GM19438 (cell line): ENCODE measurements around the gene CNRIP1.

Experiments
- ATAC-seq: cut with Tn5 transposase; IDR thresholded peaks from one replicate; pipeline ENCODE4 v1.9.1; 2021; ENCODE audit warnings: low read depth; ENCODE audit not compliant: unreplicated experiment

Gene CNRIP1

GRCh38 chr2:68293755-68294154 is 26.0 kb downstream of the CNRIP1 start:
- no peak for ATAC-seq

DNA sequence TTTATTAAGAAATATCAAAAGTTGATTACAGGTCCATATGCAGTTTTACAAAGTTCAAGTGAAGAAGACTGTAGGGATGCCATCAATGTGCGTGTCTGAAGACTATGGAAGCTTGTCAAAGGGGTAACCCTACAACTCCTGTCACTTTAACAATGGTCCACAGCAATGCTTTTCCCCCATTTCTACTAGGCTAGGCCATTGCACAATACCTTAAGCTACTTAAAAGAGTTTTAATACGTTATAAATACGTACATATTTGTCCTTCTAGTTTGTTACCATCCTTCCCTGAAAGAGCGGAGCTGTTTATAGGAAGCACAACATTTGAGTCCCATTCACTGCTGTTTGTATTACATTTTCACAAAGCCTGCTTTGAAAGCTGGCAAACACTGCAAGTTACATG is 26.7 kb downstream of the CNRIP1 start:
- ATAC-seq = no peak

- no peak for ATAC-seq
Measured at GRCh38 chr2:68292108-68292710, 27.5 kb downstream of the CNRIP1 start.

DNA sequence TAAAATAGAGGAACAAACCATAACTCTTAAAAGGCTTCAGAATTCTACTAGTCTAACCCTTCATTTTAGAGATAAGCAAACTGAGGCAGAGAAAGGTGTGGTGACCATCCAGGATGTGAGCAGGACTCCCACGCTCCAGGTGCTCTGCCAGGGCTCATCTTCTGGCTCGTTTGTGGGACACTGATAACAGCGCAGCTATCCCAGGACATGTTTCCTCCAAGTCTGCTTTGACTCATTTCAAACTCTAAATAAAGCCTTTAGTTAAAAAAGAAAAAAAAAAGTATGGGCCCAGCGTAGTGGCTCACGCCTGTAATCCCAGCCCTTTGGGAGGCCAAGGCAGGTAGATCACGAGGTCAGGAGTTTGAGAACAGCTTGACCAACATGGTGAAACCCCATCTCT is 28.4 kb downstream of the CNRIP1 start:
- ATAC-seq = no peak

DNA sequence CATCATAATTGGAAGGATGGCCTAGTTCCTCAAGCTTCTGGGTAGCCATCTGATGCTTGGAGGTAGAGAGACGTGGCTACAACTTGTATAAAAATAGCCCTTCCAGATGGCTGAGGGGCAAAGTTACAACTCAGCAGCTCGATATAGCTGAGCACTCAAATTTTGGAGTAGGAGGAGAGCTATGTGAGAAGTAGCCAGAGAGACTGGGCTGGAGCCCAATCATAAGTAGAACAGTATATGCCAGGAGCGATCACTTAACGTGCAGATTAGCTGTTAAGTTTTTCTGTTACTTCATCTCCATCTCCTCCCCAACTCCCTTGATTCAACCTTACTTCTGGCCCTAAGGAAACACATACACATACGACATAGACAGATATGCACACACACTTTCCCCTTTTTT is 28.8 kb downstream of the CNRIP1 start:
- no peak for ATAC-seq

- no peak for ATAC-seq
Measured at GRCh38 chr2:68287580-68288441, 31.9 kb downstream of the CNRIP1 start.

DNA sequence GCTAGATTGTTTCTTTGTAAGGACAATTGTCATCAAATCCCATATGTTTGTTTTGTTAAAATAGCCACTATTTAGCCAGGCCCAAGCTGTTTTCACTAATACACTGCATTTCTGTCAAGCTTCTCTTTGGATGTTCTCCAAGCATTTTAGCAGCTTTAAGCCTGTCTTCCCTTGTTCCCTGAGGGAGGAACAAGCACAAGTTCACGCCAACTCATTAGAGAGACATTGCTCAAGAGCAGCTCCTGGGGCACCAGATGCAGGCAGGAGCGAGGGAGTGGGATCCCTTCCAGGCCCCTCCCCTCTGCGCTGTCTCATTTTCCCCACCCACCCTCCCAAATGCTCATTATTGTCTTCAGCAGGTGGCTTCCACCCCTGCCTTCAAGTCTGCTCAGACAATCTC is 34.9 kb downstream of the CNRIP1 start:
- no peak for ATAC-seq

DNA sequence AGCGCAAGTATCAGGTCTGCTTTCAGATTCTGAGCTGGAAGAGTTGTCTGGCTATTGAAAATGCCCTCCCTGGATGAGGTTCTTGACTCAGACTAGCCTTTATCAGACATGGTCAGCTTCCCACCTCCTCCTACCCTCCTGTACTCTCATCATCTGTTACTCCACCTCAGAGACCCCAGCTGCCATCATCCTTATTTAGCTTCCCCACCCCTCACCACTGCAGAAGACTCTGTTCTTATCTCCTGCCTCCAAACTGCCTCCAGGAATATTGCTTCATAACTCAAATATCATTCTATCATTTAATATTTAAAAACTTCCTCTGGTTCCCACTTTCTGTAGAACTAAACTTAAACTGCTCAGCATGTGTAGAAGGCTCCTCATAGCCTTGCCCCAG is 36.3 kb downstream of the CNRIP1 start:
- no peak for ATAC-seq

GRCh38 chr2:68282811-68283418 is 36.8 kb downstream of the CNRIP1 start:
- no peak for ATAC-seq

GRCh38 chr2:68280796-68281195 is 39.0 kb downstream of the CNRIP1 start:
- ATAC-seq = no peak

GRCh38 chr2:68280348-68280747 is 39.4 kb downstream of the CNRIP1 start:
- ATAC-seq = no peak

DNA sequence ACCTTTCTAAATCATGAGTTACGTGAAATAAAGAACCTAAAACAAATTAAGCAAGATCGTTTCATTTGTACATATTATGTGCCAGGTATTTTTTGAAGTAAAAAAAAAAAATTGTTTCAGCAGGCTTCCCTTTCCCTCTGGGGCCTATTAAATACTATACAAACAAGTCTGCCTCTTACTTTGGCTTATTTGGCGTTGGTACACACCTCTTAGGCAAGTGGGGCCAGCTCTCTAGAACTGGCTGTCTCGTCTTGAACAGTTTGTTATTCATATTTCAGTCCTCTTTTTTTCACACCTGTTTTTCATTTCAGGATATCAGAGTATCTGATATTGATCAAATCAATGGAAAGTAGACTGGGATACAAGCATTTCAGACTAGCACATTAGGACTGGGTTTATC is 40.1 kb downstream of the CNRIP1 start:
- ATAC-seq = no peak

DNA sequence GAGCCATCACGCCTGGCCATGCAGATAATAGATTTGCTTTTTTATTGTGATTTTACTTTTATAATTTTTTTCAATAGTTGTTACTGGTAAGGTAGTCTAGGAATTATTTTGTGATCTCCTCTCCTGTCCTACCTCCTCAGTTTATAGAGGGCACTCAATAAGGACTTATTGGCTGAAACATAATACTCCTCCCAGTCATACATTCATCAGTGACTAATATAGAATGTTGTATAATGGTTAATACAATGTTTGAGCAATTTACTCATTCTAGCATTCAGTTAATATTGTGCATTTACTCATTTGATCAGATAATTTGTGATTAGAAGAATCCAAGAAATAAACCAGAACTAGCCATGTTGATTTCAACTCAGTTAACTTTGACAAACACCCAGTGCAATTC is 41.6 kb downstream of the CNRIP1 start:
- ATAC-seq = no peak

DNA sequence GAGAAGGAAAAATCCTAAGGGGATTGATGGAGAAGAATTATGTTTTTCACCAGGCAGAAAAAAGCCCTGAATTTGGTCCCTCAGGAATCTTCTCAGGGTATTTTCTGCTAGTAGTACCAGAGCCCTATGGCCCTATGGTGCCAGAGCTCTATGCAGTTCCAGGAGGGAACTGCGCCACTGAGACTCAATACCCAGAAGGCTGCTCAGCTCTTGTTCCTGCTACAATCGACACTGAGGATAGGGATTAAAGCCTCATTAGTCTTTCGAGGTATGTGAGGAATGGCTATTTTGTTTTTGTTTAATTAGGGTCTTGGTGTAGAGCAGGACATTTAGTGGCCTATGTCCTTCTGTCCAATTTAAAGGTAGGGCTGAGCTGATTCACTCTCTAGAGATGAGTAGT is 45.7 kb downstream of the CNRIP1 start:
- ATAC-seq = no peak

DNA sequence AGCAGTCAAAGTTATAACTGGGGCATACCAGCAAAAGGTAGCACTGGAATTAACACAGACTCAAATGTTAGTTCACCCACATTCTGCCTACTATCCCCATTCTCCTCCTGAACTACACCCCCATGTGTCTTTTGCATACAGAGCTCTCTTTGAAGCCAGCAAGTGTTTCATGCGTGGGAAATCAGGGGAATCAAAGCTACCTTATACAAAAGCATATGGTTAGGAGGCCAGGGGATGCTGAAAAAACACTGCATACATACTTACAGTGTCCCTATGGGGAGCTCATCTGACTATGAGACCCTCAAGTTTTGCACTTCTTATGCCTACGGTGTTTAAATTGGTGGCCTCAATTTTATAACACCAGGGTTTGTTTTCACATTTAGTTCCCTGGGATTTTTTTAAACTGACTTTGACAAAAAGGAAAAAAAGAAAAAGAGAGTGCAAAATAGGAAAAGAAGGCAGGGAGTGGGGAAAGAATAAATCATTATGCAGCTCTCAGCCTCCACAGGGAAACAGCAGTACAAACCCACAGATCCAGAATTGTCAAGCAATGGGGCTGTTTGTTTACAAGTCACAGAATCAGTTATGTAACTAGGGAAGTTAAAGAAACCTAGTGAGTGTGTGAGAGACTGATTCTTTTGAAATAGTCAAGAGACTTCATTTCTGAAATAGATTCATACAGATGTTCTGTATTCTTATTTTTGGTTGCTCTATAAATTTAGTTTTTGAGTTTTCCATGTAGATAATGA is 47.3 kb downstream of the CNRIP1 start:
- ATAC-seq = no peak

DNA sequence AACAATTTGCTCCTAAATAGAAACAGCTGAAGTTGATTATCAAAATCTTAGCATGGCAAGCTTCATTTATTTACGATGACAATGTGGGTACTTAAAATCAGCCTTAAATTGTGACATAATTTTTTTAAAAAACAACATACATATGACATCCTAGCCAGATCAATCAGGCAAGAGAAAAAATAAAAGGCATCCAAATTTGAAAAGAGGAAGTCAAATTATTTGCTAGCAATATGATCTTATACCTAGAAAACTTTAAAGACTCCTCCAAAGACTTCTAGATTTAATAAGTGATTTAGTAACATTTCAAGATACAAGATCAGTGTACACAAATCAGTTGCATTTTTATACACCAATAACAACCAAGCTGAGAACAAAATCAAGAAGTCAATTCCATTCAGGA is 53.1 kb downstream of the CNRIP1 start:
- ATAC-seq = no peak

- ATAC-seq = no peak
Measured at GRCh38 chr2:68263632-68264031, 56.1 kb downstream of the CNRIP1 start.

DNA sequence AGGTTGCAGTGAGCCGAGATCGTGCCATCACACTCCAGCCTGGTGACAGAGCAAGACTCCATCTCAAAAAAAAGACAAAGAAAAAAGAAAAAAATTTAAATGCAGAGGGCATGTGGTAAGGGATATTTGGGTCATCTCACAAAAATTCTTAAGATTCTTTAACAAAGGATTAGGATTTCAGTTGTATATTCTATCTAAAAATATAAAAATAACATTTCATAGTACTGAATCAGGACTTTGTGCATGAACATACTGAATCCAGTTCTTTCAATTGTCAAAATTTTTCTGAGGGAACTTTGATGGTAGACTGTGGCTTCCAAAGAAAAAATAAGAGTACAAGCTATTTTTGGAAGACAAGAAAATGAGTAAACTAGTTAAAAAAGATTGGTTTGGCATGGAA is 60.9 kb downstream of the CNRIP1 start:
- no peak for ATAC-seq

DNA sequence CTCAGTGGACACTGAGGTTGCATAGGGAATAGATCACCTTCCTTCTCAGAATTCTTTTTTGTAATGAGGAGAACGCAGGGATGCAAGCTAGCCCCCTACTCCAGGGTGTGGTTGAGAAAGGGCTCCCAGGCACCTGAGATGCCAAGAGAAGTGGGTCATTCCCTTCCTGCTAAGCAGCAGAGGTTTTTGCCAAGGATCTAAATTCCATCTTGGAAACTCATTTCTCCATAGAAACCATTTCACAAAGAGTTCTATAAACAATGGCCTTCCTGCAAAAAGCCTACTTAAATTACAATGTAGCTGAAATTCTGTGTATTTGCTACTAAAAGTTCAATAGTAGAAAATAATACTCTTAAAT is 63.7 kb downstream of the CNRIP1 start:
- no peak for ATAC-seq

GRCh38 chr2:68253219-68254068 is 66.3 kb downstream of the CNRIP1 start:
- ATAC-seq = no peak
